NCI-H82 treated with DMSO at 0.1 percent for 48 hours (cell line): ENCODE measurements around the gene RAPSN.

ENCODE experiments used
- DNase-seq: peaks from one replicate; lab custom pipeline; 2025; ENCODE audit not compliant: unreplicated experiment; lab: John Stamatoyannopoulos, UW

RAPSN gene

GRCh38 chr11:47466701-47467250 is 17.8 kb upstream of the RAPSN start:
- no peak for DNase-seq

GRCh38 chr11:47466201-47466600 is 17.3 kb upstream of the RAPSN start:
- no peak for DNase-seq

- DNase-seq: peak; percentile 11
Measured at GRCh38 chr11:47464483-47464882, 15.5 kb upstream of the RAPSN start.

GRCh38 chr11:47461876-47462275 is 12.9 kb upstream of the RAPSN start:
- no peak for DNase-seq

- DNase-seq: no peak
Measured at GRCh38 chr11:47460571-47461235, 11.8 kb upstream of the RAPSN start.

- peak; percentile 31 for DNase-seq
Measured at GRCh38 chr11:47454258-47454671, 5.3 kb upstream of the RAPSN start.

GRCh38 chr11:47453365-47453764 is 4.4 kb upstream of the RAPSN start:
- DNase-seq: no peak

GRCh38 chr11:47451990-47452389 is 3.1 kb upstream of the RAPSN start:
- no peak for DNase-seq

- DNase-seq: no peak
Measured at GRCh38 chr11:47451436-47451835, 2.5 kb upstream of the RAPSN start.

GRCh38 chr11:47449541-47449940 is 605 bp upstream of the RAPSN start:
- DNase-seq: no peak

GRCh38 chr11:47447906-47448305 is 1.0 kb downstream of the RAPSN start:
- DNase-seq: no peak

- DNase-seq: no peak
Measured at GRCh38 chr11:47446833-47447232, 2.1 kb downstream of the RAPSN start.

- DNase-seq: no peak
Measured at GRCh38 chr11:47445840-47446239, 3.1 kb downstream of the RAPSN start.

- no peak for DNase-seq
Measured at GRCh38 chr11:47443817-47444216, 5.1 kb downstream of the RAPSN start.

GRCh38 chr11:47443028-47443700 is 5.8 kb downstream of the RAPSN start:
- no peak for DNase-seq

- no peak for DNase-seq
Measured at GRCh38 chr11:47442514-47442913, 6.4 kb downstream of the RAPSN start.

- DNase-seq: no peak
Measured at GRCh38 chr11:47441421-47441820, 7.5 kb downstream of the RAPSN start.

- DNase-seq: no peak
Measured at GRCh38 chr11:47440054-47440476, 8.9 kb downstream of the RAPSN start.

- DNase-seq: no peak
Measured at GRCh38 chr11:47438721-47439120, 10.2 kb downstream of the RAPSN start.

- DNase-seq: no peak
Measured at GRCh38 chr11:47437746-47438418, 11.1 kb downstream of the RAPSN start.

GRCh38 chr11:47437218-47437745 is 11.7 kb downstream of the RAPSN start:
- no peak for DNase-seq

- no peak for DNase-seq
Measured at GRCh38 chr11:47436726-47437125, 12.2 kb downstream of the RAPSN start.
